Activated T-helper 17 cell treated with anti-CD3 and anti-CD28 coated beads, Interleukin-2, amount 50 U/mL, for 72 hours (primary cell): ENCODE data around the gene KCNK16. TPM values are rescaled to one million over a fixed set of nuclear protein-coding genes. Genes with fewer than 3 reads are reported as not detected.
"Not testable (repeated sequence)": the region's sequence is repeated elsewhere in the genome, so short reads cannot be mapped to it uniquely, and the experiment has no call there.

ENCODE experiments used
- ATAC-seq: fragments of 150-1000 bp; cut with Tn5 transposase; replicated peaks from 2 replicates; pipeline ENCODE4 v1.10.0; 2021; ENCODE audit warnings: mild to moderate bottlenecking, moderate library complexity
- H3K27ac Mint-ChIP-seq: one replicate; pipeline ENCODE4 v1.8.0; 2022; ENCODE audit warnings: mixed read lengths
- H3K27me3 Mint-ChIP-seq: one replicate; pipeline ENCODE4 v1.8.0; 2022; ENCODE audit warnings: mixed read lengths
- H3K36me3 Mint-ChIP-seq: one replicate; pipeline ENCODE4 v1.8.0; 2022; ENCODE audit warnings: low read depth, mild to moderate bottlenecking, mixed read lengths
- H3K4me1 Mint-ChIP-seq: one replicate; pipeline ENCODE4 v1.8.0; 2022; ENCODE audit warnings: mixed read lengths
- H3K4me3 Mint-ChIP-seq: one replicate; pipeline ENCODE4 v1.8.0; 2022; ENCODE audit warnings: mild to moderate bottlenecking, mixed read lengths
- H3K9me3 Mint-ChIP-seq: one replicate; pipeline ENCODE4 v1.8.0; 2022; ENCODE audit warnings: mixed read lengths
- total RNA-seq, 2 donors: library from RNA; stranded (reverse); gene quantifications; one replicate each; pipeline ENCODE4 v1.2.3, GENCODE V29; 2022

The KCNK16 gene
- total RNA-seq, 2 donors from 2014 or later, result not detected

DNA sequence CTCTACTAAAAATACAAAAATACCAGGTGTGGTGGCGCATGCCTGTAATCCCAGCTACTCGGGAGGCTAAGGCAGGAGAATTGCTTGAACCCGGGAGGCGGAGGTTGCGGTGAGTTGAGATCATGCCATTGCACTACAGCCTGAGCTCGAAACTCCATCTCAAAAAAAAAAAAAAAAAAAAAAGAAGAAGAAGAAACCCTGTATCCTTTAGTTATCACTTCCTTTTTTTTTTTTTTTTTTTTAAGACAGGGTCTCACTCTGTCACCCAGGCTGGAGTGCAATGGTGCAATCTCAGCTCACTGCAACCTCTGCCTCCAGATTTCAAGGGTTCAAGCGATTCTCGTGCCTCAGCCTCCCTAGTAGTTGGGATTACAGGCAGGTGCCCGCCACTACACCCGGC, 35.9 kb downstream of the KCNK16 start:
- H3K9me3 Mint-ChIP-seq, H3K4me3 Mint-ChIP-seq, H3K36me3 Mint-ChIP-seq, H3K4me1 Mint-ChIP-seq, ATAC-seq, H3K27ac Mint-ChIP-seq, H3K27me3 Mint-ChIP-seq: not testable (repeated sequence)

DNA sequence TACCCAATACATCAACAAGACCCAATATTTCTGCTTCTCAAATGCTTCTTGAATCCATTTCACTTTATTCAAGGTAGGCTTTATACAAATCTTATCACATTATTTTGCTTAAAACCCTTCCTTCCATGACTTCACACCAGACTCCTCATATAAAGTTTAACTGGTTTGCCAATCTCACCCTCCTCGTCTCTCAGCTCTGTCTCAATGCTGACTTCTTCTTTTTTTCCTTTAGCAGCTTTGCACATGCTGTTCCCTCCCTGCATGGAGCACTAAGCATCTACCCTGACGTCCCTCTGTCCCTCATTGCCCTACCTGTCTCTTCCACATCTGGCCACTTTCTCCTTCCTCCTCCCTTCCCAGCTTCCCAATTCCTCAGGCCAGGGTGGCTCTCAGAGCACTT, 39.7 kb downstream of the KCNK16 start:
- H3K9me3 Mint-ChIP-seq, result no peaks in the 10 kb centered on the region

DNA sequence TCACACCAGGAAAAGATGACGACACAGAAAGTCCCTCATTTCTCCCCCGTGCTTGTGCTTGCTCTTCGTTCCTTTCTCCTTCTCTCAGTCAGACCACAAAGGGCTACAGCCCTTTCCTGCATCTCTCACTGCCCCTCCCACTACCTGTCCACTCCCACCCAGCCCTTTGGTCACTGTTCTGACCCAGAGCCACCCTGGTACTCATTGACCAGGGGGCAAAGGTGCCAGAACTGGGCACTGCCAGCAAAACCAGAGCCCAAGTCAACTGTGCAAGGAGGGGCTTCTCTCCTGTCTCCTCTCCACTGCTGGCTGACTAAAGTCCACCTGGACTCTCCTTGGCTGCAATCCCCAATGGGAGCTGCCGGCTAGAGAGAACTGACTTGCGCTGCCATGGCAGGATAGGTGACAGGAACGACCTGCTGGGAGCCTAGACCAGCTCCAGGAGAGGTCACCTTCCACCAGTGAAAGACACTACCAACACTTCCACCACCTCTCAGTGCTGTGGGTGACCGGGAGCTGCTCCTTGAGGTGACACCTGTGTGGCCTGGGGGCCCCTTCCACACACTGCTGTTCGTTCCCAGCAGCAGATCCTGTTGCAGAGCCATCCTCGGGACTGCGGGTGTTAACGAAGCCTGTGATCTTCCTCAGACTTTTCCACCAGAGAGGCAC, 41.1 kb downstream of the KCNK16 start:
- no peaks in the 10 kb centered on the region for H3K4me1 Mint-ChIP-seq
- H3K27ac Mint-ChIP-seq, result no peak overlapping the region
- no peak for ATAC-seq

More for the DNA sequence above, 39.7 kb downstream of the KCNK16 start:
- Mint-ChIP-seq H3K4me1 (no peaks in the 10 kb centered on the region), H3K36me3 (no peaks in the 10 kb centered on the region), H3K27me3 (peaks cover 9% of the 10 kb centered on the region), H3K27ac (no peak overlapping the region), H3K4me3 (no peak overlapping the region)
- no peak for ATAC-seq

DNA sequence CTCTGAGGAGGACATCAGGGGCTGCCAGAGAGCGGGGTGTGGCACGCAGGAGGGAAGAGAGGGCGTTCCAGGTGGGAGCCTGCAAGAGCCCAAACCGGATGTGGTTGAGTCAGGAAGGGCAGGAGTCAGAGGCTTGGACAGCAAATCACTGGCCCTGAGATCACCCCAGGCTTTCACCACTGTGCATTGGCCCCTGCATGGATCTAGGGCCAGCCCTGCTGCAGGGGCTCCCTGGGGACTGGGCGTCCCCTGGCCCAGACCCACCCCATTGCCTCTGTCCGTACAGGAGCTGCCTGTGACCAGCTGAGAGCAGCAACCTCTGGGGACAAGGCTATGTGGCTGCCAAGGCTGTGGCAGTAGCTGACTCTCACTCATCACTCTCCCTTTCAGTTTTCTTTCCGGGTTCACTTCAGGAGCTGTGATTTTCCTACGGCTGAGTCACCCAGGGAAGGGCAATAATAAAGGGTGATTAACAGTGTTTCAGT, 42.2 kb downstream of the KCNK16 start:
- no peak overlapping the region for H3K27ac Mint-ChIP-seq
- H3K36me3 Mint-ChIP-seq, result no peaks in the 10 kb centered on the region
- no peaks in the 10 kb centered on the region for H3K9me3 Mint-ChIP-seq
- ATAC-seq, result no peak
- H3K4me3 Mint-ChIP-seq, result no peak overlapping the region
- peaks cover 13% of the 10 kb centered on the region for H3K27me3 Mint-ChIP-seq
- H3K4me1 Mint-ChIP-seq, result no peaks in the 10 kb centered on the region

More for the DNA sequence above, 41.1 kb downstream of the KCNK16 start:
- H3K9me3 Mint-ChIP-seq, result no peaks in the 10 kb centered on the region
- no peaks in the 10 kb centered on the region for H3K36me3 Mint-ChIP-seq
- no peak overlapping the region for H3K4me3 Mint-ChIP-seq
- peaks cover 13% of the 10 kb centered on the region for H3K27me3 Mint-ChIP-seq

DNA sequence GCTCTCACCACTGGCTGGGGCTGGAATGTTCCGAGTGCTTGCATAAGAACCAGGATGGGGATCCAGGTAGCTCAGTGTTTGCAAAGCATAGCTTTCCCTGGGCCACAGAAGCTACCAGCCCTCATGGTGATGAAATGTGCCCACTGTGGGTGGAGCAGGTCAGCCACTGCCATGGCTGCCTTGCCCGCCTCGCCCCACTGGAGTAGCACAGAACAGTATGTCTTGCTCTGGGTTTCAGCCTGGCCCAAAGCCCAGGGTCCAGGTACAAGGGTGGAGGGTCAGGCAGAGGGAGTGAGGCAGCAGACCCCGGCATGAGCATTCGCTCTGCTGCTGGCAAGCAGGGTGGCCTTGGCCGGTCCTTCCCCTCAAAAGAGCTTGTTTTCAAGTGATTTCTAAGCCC, 43.0 kb downstream of the KCNK16 start:
- peaks cover 13% of the 10 kb centered on the region for H3K27me3 Mint-ChIP-seq
- no peaks in the 10 kb centered on the region for H3K36me3 Mint-ChIP-seq
- H3K4me3 Mint-ChIP-seq, result no peak overlapping the region
- H3K9me3 Mint-ChIP-seq, result no peaks in the 10 kb centered on the region
- no peak for ATAC-seq
- H3K27ac Mint-ChIP-seq, result no peak overlapping the region
- H3K4me1 Mint-ChIP-seq, result no peaks in the 10 kb centered on the region

DNA sequence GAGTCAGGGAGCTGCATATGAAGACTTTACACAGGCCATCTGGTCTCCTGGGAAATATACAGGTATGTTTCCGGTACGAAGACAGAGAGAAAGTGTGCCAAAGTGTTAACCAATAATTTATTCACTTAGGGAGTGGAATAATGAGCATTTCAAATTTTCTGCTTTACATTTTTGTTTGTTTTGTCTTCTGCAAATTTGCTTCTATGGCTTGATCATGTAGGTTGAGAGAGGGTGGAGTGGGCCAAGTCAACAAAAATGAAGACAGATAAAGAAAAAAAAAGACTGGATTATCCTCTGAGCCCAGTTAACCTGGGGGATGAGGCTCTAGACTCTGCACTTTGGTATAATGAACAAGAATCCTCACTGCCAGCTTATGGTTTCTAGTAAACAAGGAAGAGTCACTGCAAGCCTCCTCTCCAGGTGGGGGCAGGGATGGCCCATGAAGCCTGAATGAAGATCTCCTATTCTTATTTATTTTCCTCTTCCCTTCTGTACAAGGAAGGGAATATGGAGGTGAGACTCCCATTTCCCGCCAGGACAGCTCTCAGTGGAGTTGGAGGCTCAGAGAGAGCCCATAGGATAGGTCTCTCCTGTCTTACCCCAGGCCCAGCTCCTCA, 46.0 kb downstream of the KCNK16 start:
- peaks cover 11% of the 10 kb centered on the region for H3K27me3 Mint-ChIP-seq
- H3K36me3 Mint-ChIP-seq, result no peaks in the 10 kb centered on the region
- H3K4me3 Mint-ChIP-seq, result no peak overlapping the region
- no peak overlapping the region for H3K27ac Mint-ChIP-seq
- no peak for ATAC-seq
- H3K4me1 Mint-ChIP-seq, result no peaks in the 10 kb centered on the region
- no peaks in the 10 kb centered on the region for H3K9me3 Mint-ChIP-seq

DNA sequence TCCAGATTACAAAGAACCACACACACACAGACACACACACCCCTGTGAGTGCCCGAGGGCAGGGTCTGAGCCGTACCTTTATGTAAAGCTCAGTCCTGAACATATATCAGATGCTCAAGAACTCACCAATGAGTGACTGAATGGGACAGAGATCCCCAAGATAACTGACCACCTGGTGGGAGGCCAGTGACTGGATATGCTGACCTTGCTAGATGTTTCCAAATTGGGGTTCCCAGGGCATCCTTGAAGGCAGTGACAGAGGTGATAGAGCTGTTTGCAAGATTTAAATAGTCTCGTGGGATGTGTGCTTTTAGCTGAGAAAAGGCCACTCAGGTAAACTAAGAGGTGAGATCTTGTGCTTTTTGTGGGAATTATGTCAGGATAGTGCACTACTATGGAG, 47.6 kb downstream of the KCNK16 start:
- no peaks in the 10 kb centered on the region for H3K36me3 Mint-ChIP-seq
- H3K27me3 Mint-ChIP-seq, result peaks cover 11% of the 10 kb centered on the region
- H3K4me3 Mint-ChIP-seq, result no peak overlapping the region
- ATAC-seq, result no peak
- no peaks in the 10 kb centered on the region for H3K9me3 Mint-ChIP-seq
- H3K27ac Mint-ChIP-seq, result no peak overlapping the region
- H3K4me1 Mint-ChIP-seq, result no peaks in the 10 kb centered on the region

DNA sequence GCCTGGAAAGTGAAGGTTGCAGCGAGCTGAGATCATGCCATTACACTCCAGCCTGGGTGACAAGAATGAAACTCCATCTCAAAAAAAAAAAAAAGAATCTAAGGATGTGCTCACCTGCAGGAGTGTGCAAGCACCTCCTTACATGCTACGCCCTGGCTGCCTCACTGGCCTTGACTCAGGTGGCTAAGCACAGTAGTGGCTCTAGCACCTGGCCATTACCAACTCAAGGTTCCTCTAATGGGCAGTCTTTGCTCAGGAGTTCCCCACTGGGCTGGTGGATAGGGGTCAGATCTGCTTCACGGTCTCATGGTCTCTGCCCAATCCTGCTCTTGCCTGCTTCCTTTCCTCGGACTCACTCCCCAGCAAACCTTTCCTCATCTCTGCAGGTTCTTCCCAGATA, 48.0 kb downstream of the KCNK16 start:
- Mint-ChIP-seq H3K4me1 (no peaks in the 10 kb centered on the region), H3K36me3 (no peaks in the 10 kb centered on the region), H3K4me3 (no peak overlapping the region), H3K27me3 (peaks cover 11% of the 10 kb centered on the region), H3K27ac (no peak overlapping the region), H3K9me3 (no peaks in the 10 kb centered on the region)
- no peak for ATAC-seq

DNA sequence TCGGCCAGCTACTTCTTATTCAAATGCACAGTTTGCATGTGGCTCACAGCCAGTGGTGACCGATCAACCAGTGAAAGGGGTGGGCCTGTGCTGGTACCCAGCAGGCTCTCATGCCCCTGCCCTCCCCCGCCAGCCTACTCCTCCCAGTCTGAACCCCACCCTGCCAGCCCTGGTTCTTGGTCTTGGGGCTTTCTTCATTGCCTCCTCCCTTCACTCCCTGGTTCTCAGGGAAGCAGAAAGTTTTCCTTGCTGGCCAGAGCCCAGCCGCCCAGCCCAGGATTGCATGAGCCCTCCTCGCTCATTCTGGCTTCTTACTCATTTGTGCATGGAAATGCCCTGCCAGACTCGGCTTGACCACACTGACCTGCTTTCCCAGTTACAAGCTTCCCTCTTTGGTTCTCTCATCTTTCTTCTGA, 49.1 kb downstream of the KCNK16 start:
- Mint-ChIP-seq H3K4me3 (no peak overlapping the region), H3K9me3 (no peaks in the 10 kb centered on the region), H3K27me3 (peaks cover 11% of the 10 kb centered on the region), H3K36me3 (no peaks in the 10 kb centered on the region), H3K27ac (no peak overlapping the region), H3K4me1 (no peaks in the 10 kb centered on the region)
- no peak for ATAC-seq

DNA sequence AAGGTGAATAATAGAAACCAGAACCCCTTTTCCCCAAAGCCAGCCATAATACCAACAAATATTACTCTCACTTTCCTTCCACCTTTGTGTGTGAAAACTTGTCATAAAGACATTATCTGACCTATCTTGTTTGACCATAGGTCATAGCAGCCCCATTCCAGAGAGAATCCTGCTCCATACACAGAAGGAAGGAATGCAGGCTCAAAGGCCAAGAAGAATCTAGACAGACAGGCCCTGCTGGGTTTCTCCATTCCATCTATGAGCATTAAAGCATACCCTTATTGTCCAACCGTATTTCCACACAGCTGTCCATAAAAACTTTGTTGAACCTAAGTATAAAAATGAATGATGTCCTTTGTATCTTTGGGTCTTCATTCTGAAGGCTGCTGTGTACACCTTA, 52.5 kb downstream of the KCNK16 start:
- no peak for ATAC-seq
- Mint-ChIP-seq H3K4me1 (no peaks in the 10 kb centered on the region), H3K4me3 (no peak overlapping the region), H3K36me3 (no peaks in the 10 kb centered on the region), H3K27me3 (peaks cover 3% of the 10 kb centered on the region), H3K27ac (no peak overlapping the region), H3K9me3 (no peaks in the 10 kb centered on the region)

DNA sequence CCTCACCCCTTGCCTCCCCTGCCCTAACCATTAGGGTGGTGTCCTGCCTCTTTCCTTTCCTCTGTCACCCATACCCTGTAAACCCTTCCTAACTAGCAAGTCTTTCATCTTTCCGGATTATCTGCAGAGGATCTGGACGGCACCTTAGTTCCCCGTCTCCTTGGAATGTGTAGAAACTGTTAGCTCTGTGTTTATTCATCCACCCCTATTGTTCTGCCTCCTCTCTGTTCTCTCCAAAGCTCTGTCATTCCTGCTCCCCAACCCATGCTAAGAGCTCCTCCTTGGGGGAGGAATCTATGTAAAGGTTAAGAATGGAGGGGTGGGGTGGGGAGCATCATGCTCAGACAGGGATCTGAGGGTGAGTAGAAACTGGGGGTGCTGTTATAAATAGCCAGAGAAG, 53.8 kb downstream of the KCNK16 start:
- Mint-ChIP-seq H3K4me1 (no peaks in the 10 kb centered on the region), H3K27me3 (peaks cover 2% of the 10 kb centered on the region), H3K9me3 (no peaks in the 10 kb centered on the region), H3K4me3 (no peak overlapping the region), H3K36me3 (no peaks in the 10 kb centered on the region), H3K27ac (no peak overlapping the region)
- ATAC-seq, result no peak

DNA sequence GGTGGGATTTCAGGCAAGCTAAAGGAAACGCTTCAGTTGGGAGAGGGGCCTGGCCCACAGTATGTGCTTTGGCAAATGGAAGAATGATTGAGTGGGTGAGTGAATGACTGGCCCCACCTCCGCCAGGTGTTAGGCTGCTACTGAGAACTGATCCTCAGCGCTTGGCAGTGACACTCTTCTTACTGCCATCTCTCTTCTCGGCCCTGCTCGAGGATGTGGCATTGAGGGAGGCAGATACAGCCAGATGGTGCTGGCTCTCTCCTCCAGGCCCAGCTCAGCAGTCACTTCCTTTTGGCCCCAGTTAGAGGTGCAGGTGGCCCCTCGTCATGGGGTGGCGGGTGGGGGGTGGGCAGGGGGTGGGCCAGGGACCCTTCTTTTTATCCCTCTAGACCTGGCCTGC, 54.3 kb downstream of the KCNK16 start:
- Mint-ChIP-seq H3K27me3 (no peaks in the 10 kb centered on the region), H3K36me3 (no peaks in the 10 kb centered on the region), H3K4me1 (no peaks in the 10 kb centered on the region), H3K4me3 (no peak overlapping the region), H3K27ac (no peak overlapping the region), H3K9me3 (no peaks in the 10 kb centered on the region)
- no peak for ATAC-seq

DNA sequence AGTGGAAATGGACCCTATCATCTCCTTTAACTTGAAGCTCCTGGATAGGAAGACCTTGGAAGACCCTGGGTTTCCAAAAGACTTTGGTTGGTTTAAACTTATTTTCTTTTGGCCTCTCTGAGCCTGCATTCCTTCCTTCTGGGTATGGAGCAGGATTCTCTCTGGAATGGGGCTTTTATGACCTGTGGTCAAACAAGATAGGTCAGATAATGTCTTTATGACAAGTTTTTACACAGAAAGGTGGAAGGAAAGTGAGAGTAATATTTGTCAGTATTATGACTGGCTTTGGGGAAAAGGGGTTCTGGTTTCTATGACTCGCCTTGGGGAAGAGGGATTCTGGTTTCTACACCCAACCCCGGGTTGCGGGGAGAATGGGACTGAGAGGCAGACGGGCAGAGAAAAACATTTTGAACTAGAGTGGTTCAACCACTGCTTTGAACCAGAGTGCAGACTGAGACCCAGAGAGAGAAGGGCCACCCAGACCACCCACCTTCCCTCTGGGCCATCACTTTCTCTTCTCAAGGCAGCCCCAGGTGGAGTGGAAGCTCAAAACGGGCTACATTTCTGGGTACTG, 55.6 kb downstream of the KCNK16 start:
- Mint-ChIP-seq H3K36me3 (no peaks in the 10 kb centered on the region), H3K4me1 (no peaks in the 10 kb centered on the region), H3K27me3 (peaks cover 4% of the 10 kb centered on the region), H3K4me3 (no peak overlapping the region), H3K27ac (no peak overlapping the region), H3K9me3 (no peaks in the 10 kb centered on the region)
- no peak for ATAC-seq

DNA sequence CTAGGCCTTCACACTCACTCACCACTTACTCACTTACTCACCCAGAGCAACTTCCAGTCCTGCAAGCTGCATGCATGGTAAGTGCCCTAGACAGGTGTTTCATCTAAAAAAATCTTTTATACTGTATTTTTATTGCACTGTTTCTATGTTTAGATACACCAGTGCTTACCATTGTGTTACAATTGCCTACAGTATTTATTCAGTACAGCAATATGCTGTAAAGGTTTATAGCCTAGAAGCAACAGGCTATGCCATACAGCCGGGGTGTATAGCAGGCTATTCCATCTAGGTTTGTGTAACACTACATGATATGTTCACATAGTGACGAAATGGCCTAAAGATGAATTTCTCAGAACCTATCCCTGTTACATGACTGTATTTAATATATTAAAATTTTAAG, 56.1 kb downstream of the KCNK16 start:
- H3K4me3 Mint-ChIP-seq, result no peak overlapping the region
- no peak overlapping the region for H3K27ac Mint-ChIP-seq
- peaks cover 6% of the 10 kb centered on the region for H3K27me3 Mint-ChIP-seq
- no peaks in the 10 kb centered on the region for H3K4me1 Mint-ChIP-seq
- H3K36me3 Mint-ChIP-seq, result no peaks in the 10 kb centered on the region
- H3K9me3 Mint-ChIP-seq, result no peaks in the 10 kb centered on the region
- ATAC-seq, result no peak
